GM12875 (cell line): Measurements from ENCODE around the gene STAT5A.
"Not testable (repeated sequence)": the region's sequence is repeated elsewhere in the genome, so short reads cannot be mapped to it uniquely, and the experiment has no call there.

Experiments used
- H3K4me3 ChIP-seq: one replicate; pipeline ENCODE4 v1.5.1; 2011; ENCODE audit warnings: low read depth, low read length, control low read depth
- CTCF ChIP-seq: IDR thresholded peaks from 2 replicates; pipeline ENCODE4 v1.5.1; 2011; ENCODE audit warnings: low read depth, mild to moderate bottlenecking, control low read depth, inconsistent platforms, low read length, moderate library complexity, borderline replicate concordance; ENCODE audit not compliant: insufficient read depth

The STAT5A gene

DNA sequence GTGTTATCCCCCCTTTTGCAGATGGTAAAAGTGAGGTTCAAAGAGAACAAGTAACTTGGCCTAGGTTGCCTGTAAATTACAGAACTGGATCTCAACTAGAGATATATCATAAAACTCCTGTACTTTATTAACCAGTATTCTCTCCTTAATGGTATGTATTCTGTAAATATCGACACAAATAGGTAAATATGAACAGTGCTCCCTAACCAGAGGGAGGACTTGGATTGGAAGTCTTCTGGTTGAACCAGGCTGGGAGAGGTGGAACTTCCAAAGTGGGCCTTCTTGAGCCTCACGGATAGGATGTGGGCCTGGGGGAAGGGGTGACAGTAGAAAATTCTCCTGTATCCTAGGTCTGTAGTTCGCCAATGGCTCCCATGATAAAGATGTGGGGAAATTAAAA, 7.7 kb downstream of the STAT5A start:
- TF ChIP-seq CTCF = no peak
- H3K4me3 ChIP-seq = no peak overlapping the region

DNA sequence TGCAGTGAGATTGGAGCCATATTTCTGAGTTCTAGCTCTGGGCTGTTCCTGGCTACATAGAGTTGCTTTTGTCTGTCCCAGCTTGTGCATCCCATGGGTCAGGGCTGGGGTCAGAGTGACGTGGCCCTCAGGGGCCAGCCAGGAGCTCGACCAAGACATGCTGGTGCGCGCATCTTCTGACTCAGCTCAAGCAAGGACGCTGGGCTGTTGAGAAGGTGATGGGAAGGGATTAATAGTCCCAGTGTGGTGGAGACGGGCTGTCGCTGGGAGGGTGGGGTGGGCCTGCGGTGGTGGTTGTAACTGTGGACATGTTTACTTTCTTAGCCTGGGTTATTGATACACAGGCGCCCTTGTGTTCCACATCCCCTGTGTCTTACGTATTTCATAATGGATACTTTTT, 9.5 kb downstream of the STAT5A start:
- H3K4me3 ChIP-seq = not testable (repeated sequence)

DNA sequence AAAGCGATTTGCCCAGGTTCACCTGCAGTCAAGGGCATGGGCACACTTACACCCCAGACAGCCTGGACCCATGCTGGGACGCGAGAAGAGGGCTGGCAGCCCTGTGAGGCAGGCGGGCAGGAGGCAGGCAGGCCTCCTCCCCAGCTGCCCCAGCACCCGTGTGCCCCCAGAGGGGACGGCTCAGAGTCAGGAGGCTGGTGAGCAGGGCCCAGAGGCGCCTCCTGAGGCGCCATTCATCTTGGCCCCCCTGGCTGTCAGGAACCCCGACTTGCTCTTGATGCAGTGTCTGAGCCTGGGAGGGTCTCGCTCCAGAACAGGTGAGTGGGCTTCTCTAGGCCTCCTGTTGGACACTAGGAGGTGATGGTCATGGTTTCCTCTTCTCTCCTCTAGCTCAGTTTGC, 11.1 kb downstream of the STAT5A start:
- not testable (repeated sequence) for H3K4me3 ChIP-seq

DNA sequence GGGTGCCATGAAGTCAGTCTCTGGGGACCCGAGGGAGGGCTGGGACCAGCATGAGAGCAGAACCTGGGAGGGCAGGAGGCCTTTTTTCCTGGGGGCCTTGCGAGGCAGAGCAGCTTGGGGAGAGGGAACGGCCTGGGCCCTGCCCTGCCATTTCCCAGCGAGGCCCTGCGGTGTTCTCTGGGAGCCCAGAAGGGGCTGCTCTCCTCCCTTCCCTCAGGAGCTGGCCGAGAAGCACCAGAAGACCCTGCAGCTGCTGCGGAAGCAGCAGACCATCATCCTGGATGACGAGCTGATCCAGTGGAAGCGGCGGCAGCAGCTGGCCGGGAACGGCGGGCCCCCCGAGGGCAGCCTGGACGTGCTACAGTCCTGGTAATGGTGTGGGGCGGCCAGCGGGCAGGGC, 11.6 kb downstream of the STAT5A start:
- H3K4me3 ChIP-seq = not testable (repeated sequence)

GRCh38 chr17:42301022-42301421, 12.7 kb downstream of the STAT5A start:
- H3K4me3 ChIP-seq = no peak overlapping the region
- no peak for TF ChIP-seq CTCF

- no peak overlapping the region for H3K4me3 ChIP-seq
- TF ChIP-seq CTCF = no peak
These were observed 15.4 kb downstream of the STAT5A start for GRCh38 chr17:42303694-42304093.

- no peak overlapping the region for H3K4me3 ChIP-seq
- TF ChIP-seq CTCF = no peak
These were observed 16.1 kb downstream of the STAT5A start for GRCh38 chr17:42304187-42305030.

DNA sequence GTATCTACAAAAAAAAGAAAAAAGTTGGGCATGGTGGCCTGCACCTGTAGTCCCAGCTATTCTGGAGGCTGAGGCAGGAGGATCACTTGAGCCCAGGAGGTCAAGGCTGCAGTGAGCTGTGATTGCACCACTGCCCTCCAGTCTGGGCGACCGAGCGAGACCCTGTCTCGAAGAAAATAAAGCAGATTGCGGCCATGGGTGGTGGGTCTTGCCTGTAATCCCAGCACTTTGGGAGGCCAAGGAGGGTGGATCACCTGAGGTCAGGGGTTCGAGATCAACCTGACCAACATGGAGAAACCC, 16.7 kb downstream of the STAT5A start:
- not testable (repeated sequence) for H3K4me3 ChIP-seq

- no peak for TF ChIP-seq CTCF
- no peak overlapping the region for H3K4me3 ChIP-seq
These were observed 17.5 kb downstream of the STAT5A start for GRCh38 chr17:42305543-42306384.
